Osteoblast (primary cell): Measurements from ENCODE around the gene SERTM2. TPM values are rescaled to one million over a fixed set of nuclear protein-coding genes. Genes with fewer than 3 reads are reported as not detected.

ENCODE experiments used
- DNase-seq: peaks from one replicate; pipeline ENCODE4 v3.0.0; 2011; ENCODE audit warnings: low spot score, mixed read lengths; ENCODE audit not compliant: insufficient read length; ENCODE audit errors: missing footprints
- H2AFZ ChIP-seq: 2 replicates; pipeline ENCODE4 v1.6.0; 2011; ENCODE audit warnings: mild to moderate bottlenecking, low read length
- H3K27ac ChIP-seq: 2 replicates; pipeline ENCODE4 v1.5.1; 2011; ENCODE audit warnings: mild to moderate bottlenecking, low read depth, low read length, moderate library complexity
- H3K27me3 ChIP-seq: 2 replicates; pipeline ENCODE4 v1.6.0; 2012; ENCODE audit warnings: mild to moderate bottlenecking, control low read depth, inconsistent platforms, low read length, moderate library complexity; ENCODE audit not compliant: insufficient read depth
- H3K36me3 ChIP-seq: 2 replicates; pipeline ENCODE4 v1.5.1; 2011; ENCODE audit warnings: mild to moderate bottlenecking, low read length, control low read depth, moderate library complexity; ENCODE audit not compliant: insufficient read depth
- H3K4me1 ChIP-seq: 2 replicates; pipeline ENCODE4 v1.5.1; 2011; ENCODE audit warnings: mild to moderate bottlenecking, low read length, control low read depth, moderate library complexity; ENCODE audit not compliant: insufficient read depth
- H3K4me2 ChIP-seq: 2 replicates; pipeline ENCODE4 v1.6.0; 2011; ENCODE audit warnings: mild to moderate bottlenecking, low read length; ENCODE audit not compliant: insufficient read depth
- H3K4me3 ChIP-seq: fragments of 200-600 bp; sonication (generic); 3 replicates; pipeline ENCODE4 v1.5.1; 2012; ENCODE audit warnings: mild to moderate bottlenecking, low read length, inconsistent platforms; ENCODE audit not compliant: insufficient read depth
- H3K79me2 ChIP-seq: 2 replicates; pipeline ENCODE4 v1.6.0; 2012; ENCODE audit warnings: mild to moderate bottlenecking, low read length, control low read depth, inconsistent platforms; ENCODE audit not compliant: insufficient read depth
- H3K9me3 ChIP-seq: 2 replicates; pipeline ENCODE4 v1.5.1; 2011; ENCODE audit warnings: low read depth, low read length, control low read depth
- H4K20me1 ChIP-seq: 2 replicates; pipeline ENCODE4 v1.6.0; 2012; ENCODE audit warnings: mild to moderate bottlenecking, low read length, control low read depth; ENCODE audit not compliant: insufficient read depth
- total RNA-seq: library from RNA; depleted of rRNA; stranded (reverse); fragments of >200 nt; gene quantifications from 2 replicates; pipeline ENCODE4 v1.2.3, GENCODE V29; 2012
- TF ChIP-seq, protein P1 (sequence below): IDR thresholded peaks from 2 replicates; pipeline ENCODE4 v1.5.1; 2011; ENCODE audit warnings: mild to moderate bottlenecking, low read depth, low read length, moderate library complexity; ENCODE audit errors: extremely low read depth

The SERTM2 gene
- total RNA-seq = under 0.01 TPM in 1 of 2 replicates, not detected in the other

DNA sequence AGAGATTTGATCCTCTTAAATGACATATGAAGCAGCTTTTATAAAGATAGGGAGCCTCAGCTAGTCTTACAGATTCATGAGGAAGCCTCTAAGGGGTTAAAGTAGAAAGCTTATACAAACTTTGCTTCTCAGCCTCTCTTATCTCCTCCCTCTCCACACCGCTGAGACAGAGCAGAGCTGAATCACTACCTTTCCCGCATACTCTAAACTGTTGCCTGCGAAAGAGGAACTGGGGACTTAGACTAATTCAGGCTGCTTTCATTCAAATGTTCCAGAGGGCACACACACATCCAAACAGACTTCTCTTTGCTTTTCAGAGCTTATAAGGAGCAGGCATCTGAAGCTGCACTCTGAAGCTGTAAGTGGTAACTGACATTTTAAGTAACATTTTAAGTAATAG is at the start of gene SERTM2:
Gene SERTM2, plus strand, starts transcription at position 169 of the 400 bp plus-strand sequence. CDS start 7,213 bp downstream, outside the sequence.
- no peaks in the 10 kb centered on the region for H3K9me3 ChIP-seq
- DNase-seq = no peak
- no peak within 1 kb of the TSS for H3K27ac ChIP-seq
- H2AFZ ChIP-seq = no peak within 1 kb of the TSS
- H3K79me2 ChIP-seq = no peaks in the 10 kb centered on the region
- H3K27me3 ChIP-seq = peaks cover 5% of the 10 kb centered on the region
- no peaks in the 10 kb centered on the region for H3K4me1 ChIP-seq
- H4K20me1 ChIP-seq = no peaks in the 10 kb centered on the region
- TF ChIP-seq, protein P1, sequence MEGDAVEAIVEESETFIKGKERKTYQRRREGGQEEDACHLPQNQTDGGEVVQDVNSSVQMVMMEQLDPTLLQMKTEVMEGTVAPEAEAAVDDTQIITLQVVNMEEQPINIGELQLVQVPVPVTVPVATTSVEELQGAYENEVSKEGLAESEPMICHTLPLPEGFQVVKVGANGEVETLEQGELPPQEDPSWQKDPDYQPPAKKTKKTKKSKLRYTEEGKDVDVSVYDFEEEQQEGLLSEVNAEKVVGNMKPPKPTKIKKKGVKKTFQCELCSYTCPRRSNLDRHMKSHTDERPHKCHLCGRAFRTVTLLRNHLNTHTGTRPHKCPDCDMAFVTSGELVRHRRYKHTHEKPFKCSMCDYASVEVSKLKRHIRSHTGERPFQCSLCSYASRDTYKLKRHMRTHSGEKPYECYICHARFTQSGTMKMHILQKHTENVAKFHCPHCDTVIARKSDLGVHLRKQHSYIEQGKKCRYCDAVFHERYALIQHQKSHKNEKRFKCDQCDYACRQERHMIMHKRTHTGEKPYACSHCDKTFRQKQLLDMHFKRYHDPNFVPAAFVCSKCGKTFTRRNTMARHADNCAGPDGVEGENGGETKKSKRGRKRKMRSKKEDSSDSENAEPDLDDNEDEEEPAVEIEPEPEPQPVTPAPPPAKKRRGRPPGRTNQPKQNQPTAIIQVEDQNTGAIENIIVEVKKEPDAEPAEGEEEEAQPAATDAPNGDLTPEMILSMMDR = no peak
- H3K36me3 ChIP-seq = no peaks in the 10 kb centered on the region
- no peak within 1 kb of the TSS for H3K4me2 ChIP-seq
- no peak within 1 kb of the TSS for H3K4me3 ChIP-seq

DNA sequence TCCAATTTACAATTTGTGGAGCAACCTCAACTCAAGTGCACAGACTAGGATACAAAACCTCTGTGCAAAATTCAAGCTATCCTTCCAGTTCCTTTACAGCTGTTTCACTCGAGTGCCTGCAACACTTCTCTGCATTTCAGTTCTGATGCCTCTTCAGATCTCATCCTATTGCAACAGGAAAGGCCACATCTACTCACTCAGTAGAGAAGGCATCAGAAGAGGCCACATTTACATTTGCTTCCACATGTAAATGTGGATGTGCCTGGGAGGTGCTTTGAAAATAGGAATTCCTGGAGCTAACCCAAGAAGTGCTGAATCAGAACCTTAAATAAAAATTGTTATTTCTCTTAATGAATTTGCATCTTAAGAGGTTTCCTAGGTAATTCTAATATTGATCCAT is 45.8 kb upstream of the SERTM2 start:
- DNase-seq = no peak
- no peak overlapping the region for H3K27ac ChIP-seq
- no peak overlapping the region for H2AFZ ChIP-seq
- TF ChIP-seq, protein P1 = no peak
- H3K36me3 ChIP-seq = no peaks in the 10 kb centered on the region
- no peaks in the 10 kb centered on the region for H3K4me1 ChIP-seq
- peaks cover 5% of the 10 kb centered on the region for H3K27me3 ChIP-seq
- no peaks in the 10 kb centered on the region for H3K79me2 ChIP-seq
- no peak overlapping the region for H3K4me3 ChIP-seq
- H3K9me3 ChIP-seq = no peaks in the 10 kb centered on the region
- H3K4me2 ChIP-seq = no peak overlapping the region
- no peaks in the 10 kb centered on the region for H4K20me1 ChIP-seq

DNA sequence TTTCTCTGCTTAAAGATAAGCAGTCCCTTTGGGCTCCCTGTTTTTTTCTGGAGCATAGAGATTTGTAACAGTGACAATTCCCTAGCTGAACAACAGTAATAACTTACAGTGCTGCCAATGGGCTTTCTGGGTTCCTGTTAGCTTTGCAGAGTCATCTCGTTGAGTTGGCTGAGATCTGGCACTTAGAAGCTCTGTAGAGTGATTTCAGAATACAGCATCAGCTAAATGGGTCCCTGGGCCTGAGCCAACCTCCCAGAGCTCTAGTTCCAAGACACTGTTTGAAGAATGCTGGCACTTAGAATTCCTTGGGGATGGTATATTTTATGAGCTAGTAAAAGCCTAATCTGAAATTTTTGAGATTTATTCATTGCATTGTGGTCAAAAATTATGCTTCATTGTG is 43.5 kb upstream of the SERTM2 start:
- Histone ChIP-seq H3K4me2 (no peak overlapping the region), H3K27ac (no peak overlapping the region), H3K4me1 (no peaks in the 10 kb centered on the region), H3K9me3 (no peaks in the 10 kb centered on the region), H3K36me3 (no peaks in the 10 kb centered on the region), H3K27me3 (peaks cover 5% of the 10 kb centered on the region), H3K4me3 (no peak overlapping the region), H4K20me1 (no peaks in the 10 kb centered on the region), H3K79me2 (no peaks in the 10 kb centered on the region), H2AFZ (no peak overlapping the region)
- no peak for DNase-seq
- TF ChIP-seq, protein P1 = no peak

DNA sequence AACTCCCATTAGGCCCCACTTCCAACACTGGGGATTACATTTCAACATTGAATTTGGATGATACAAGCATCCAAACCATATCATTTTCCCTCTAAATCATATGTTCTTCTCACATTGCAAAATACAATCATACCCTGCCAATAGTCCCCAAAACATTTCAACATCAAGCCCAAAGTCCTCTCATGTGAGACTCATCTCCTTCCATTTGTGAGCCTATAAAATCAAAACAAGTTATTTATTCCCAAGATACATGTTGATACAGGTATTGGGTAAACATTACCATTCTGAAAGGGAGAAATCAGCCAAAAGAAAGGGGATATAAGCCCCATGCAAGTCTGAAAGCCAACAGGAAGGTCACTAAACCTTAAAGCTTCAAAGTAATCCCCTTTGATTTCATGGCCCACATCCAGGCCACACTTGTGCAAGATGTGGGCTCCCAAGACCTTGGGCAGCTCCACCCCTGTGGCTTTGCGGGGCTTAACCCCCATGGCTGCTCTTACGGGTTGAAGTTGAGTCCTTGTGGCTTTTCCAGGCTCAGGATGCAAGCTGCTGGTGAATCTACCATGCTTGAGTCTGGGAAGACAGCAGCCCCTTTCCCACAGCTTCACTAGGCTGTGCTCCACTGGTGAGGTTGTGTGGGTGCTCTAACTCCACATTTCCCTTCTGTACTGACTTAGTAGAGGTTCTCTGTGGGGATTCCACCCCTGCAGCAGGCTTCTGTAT is 40.6 kb upstream of the SERTM2 start:
- Histone ChIP-seq H2AFZ (no peak overlapping the region), H3K9me3 (no peaks in the 10 kb centered on the region), H4K20me1 (no peaks in the 10 kb centered on the region), H3K27ac (no peak overlapping the region), H3K4me1 (no peaks in the 10 kb centered on the region), H3K36me3 (no peaks in the 10 kb centered on the region), H3K27me3 (peaks cover 5% of the 10 kb centered on the region), H3K4me3 (no peak overlapping the region), H3K4me2 (no peak overlapping the region), H3K79me2 (no peaks in the 10 kb centered on the region)
- TF ChIP-seq, protein P1 = no peak
- peak; percentile 8 for DNase-seq
